Kidney epithelial cell (primary cell): ENCODE measurements around the gene PHACTR3. TPM values are rescaled to one million over a fixed set of nuclear protein-coding genes. Genes with fewer than 3 reads are reported as not detected.

Source experiments
- DNase-seq: peaks from one replicate; pipeline ENCODE4 v3.0.0-alpha.2; 2010; ENCODE audit warnings: low read depth
- H3K27me3 ChIP-seq: 2 replicates; pipeline ENCODE4 v1.6.0; 2011; ENCODE audit warnings: low read length; ENCODE audit not compliant: control insufficient read depth, insufficient read depth
- H3K36me3 ChIP-seq: 2 replicates; pipeline ENCODE4 v1.5.1; 2011; ENCODE audit warnings: low read length; ENCODE audit not compliant: control insufficient read depth, insufficient read depth
- H3K4me3 ChIP-seq: 2 replicates; pipeline ENCODE4 v1.5.1; 2011; ENCODE audit warnings: low read depth, mild to moderate bottlenecking, control low read depth, low read length
- CTCF ChIP-seq: IDR thresholded peaks from 2 replicates; pipeline ENCODE4 v1.5.1; 2011; ENCODE audit warnings: mild to moderate bottlenecking, moderate library complexity, low read length, control low read depth, inconsistent platforms; ENCODE audit not compliant: insufficient read depth, poor library complexity, severe bottlenecking
- total RNA-seq: library from RNA; depleted of rRNA; stranded (reverse); fragments of >200 nt; gene quantifications from 2 replicates; pipeline ENCODE4 v1.2.3, GENCODE V29; 2015

The PHACTR3 gene
- total RNA-seq, 1 donor from 2014 or later: not detected

GRCh38 chr20:59814840-59815340 is 210.6 kb downstream of the PHACTR3 start:
- DNase-seq: no peak
- Histone ChIP-seq H3K27me3 (no peaks in the 10 kb centered on the region), H3K4me3 (no peak overlapping the region), H3K36me3 (no peaks in the 10 kb centered on the region)
- no peak for TF ChIP-seq CTCF

- TF ChIP-seq CTCF: no peak
- Histone ChIP-seq H3K27me3 (peaks cover 2% of the 10 kb centered on the region), H3K4me3 (no peak overlapping the region), H3K36me3 (no peaks in the 10 kb centered on the region)
- DNase-seq: no peak
These were observed 211.9 kb downstream of the PHACTR3 start for GRCh38 chr20:59816146-59816738.

- no peak for DNase-seq
- Histone ChIP-seq H3K36me3 (no peaks in the 10 kb centered on the region), H3K4me3 (no peak overlapping the region), H3K27me3 (peaks cover 2% of the 10 kb centered on the region)
- no peak for TF ChIP-seq CTCF
These were observed 213.1 kb downstream of the PHACTR3 start for GRCh38 chr20:59817406-59817805.

GRCh38 chr20:59817846-59818615 is 213.7 kb downstream of the PHACTR3 start:
- no peak for TF ChIP-seq CTCF

GRCh38 chr20:59818911-59819310 is 214.6 kb downstream of the PHACTR3 start:
- TF ChIP-seq CTCF: no peak
- Histone ChIP-seq H3K27me3 (peaks cover 2% of the 10 kb centered on the region), H3K36me3 (no peaks in the 10 kb centered on the region), H3K4me3 (no peak overlapping the region)
- no peak for DNase-seq

More at GRCh38 chr20:59817846-59818615, 213.7 kb downstream of the PHACTR3 start:
- no peak for DNase-seq
- no peaks in the 10 kb centered on the region for H3K36me3 ChIP-seq
- no peak overlapping the region for H3K4me3 ChIP-seq
- peaks cover 2% of the 10 kb centered on the region for H3K27me3 ChIP-seq
